Calu3 (cell line): Measurements from ENCODE around the gene JPT2. TPM values are rescaled to one million over a fixed set of nuclear protein-coding genes. Genes with fewer than 3 reads are reported as not detected.
"Not testable (repeated sequence)": the region's sequence is repeated elsewhere in the genome, so short reads cannot be mapped to it uniquely, and the experiment has no call there.

ENCODE experiments used
- BruUV-seq: library from RNA; stranded (reverse); fragments of 400-500 nt; replicated peaks from 2 replicates; lab custom pipeline; 2021; lab: Mats Ljungman, UMichigan
- CTCF ChIA-PET: fragments of 300-600 bp; sonication (Branson Sonifier 250); formaldehyde crosslinking; loops from one replicate; lab custom pipeline; 2022; ENCODE audit warnings: antibody characterized with exemption; lab: Charles Lee
- DNase-seq: peaks from one replicate; pipeline ENCODE4 v3.0.0; 2022
- H3K27ac Mint-ChIP-seq: one replicate; pipeline ENCODE4 v1.8.0; 2022; ENCODE audit warnings: mixed read lengths; ENCODE audit not compliant: unreplicated experiment
- H3K27me3 Mint-ChIP-seq: one replicate; pipeline ENCODE4 v1.8.0; 2022; ENCODE audit warnings: mixed read lengths; ENCODE audit not compliant: unreplicated experiment
- H3K36me3 Mint-ChIP-seq: one replicate; pipeline ENCODE4 v1.8.0; 2022; ENCODE audit warnings: mild to moderate bottlenecking, moderate library complexity, mixed read lengths; ENCODE audit not compliant: insufficient read depth, unreplicated experiment
- H3K4me1 Mint-ChIP-seq: one replicate; pipeline ENCODE4 v1.8.0; 2022; ENCODE audit warnings: mild to moderate bottlenecking, low read depth, mixed read lengths; ENCODE audit not compliant: unreplicated experiment
- H3K4me3 Mint-ChIP-seq: one replicate; pipeline ENCODE4 v1.8.0; 2022; ENCODE audit warnings: mild to moderate bottlenecking, low read depth, moderate library complexity, mixed read lengths; ENCODE audit not compliant: unreplicated experiment
- H3K9me3 Mint-ChIP-seq: one replicate; pipeline ENCODE4 v1.8.0; 2022; ENCODE audit warnings: low read depth, mixed read lengths; ENCODE audit not compliant: unreplicated experiment
- intact Hi-C: fragments of 100-400 bp; cut with micrococcal nuclease; formaldehyde crosslinking; loops from one replicate; pipeline ENCODE4 v1.10.0; 2022; ENCODE audit not compliant: unreplicated experiment
- total RNA-seq: library from RNA; stranded (reverse); gene quantifications from 2 replicates; pipeline ENCODE4 v1.2.3, GENCODE V29; 2022
- TF ChIP-seq, protein P1 (sequence below): fragments of 200-600 bp; IDR thresholded peaks from one replicate; pipeline ENCODE4 v1.8.0; 2022; ENCODE audit warnings: antibody characterized with exemption; ENCODE audit not compliant: unreplicated experiment

JPT2 gene
- total RNA-seq, 1 experiment from 2014 or later: 185 TPM

DNA sequence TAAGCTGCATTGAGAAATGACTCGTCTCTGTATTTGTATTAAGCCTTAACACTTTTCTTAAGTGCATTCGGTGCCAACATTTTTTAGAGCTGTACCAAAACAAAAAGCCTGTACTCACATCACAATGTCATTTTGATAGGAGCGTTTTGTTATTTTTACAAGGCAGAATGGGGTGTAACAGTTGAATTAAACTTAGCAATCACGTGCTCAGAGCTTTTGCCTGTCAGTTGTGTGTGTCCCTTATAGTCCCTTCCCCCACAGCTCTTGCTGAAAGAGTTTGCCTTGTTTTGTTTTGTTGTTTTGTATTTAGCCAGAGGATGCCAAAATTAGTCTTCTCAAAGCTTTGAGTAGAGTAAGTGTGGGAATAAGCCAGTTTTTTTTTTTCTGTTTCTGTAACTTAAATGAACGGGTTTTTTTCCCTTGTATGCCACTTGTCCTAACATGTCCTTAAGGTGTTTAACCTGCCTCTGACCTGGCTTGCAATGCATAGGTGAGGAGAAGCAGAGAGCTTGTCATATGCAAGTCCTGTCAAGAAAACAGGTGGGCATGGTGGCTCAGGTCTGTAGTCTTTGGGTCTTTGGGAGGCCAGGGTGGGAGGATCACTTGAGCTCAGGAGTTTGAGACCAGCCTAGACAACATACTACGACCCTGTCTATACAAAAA lies 23.3 kb downstream of the JPT2 start:
- Mint-ChIP-seq H3K4me3 (no peak overlapping the region), H3K9me3 (no peaks in the 10 kb centered on the region), H3K4me1 (peaks cover 10% of the 10 kb centered on the region), H3K36me3 (peaks cover 99% of the 10 kb centered on the region), H3K27me3 (no peaks in the 10 kb centered on the region), H3K27ac (peak overlapping the region; percentile 42)
- CTCF ChIA-PET: interaction anchor here (0.7 to 1.1 kb wide), 4 partner anchors 10 to 576 kb away, joined by 3 to 4 read pairs (median 4); partner anchors contain the start of gene JPT2
- BruUV-seq: no TSS peak
- no peak for DNase-seq
- TF ChIP-seq, protein P1, sequence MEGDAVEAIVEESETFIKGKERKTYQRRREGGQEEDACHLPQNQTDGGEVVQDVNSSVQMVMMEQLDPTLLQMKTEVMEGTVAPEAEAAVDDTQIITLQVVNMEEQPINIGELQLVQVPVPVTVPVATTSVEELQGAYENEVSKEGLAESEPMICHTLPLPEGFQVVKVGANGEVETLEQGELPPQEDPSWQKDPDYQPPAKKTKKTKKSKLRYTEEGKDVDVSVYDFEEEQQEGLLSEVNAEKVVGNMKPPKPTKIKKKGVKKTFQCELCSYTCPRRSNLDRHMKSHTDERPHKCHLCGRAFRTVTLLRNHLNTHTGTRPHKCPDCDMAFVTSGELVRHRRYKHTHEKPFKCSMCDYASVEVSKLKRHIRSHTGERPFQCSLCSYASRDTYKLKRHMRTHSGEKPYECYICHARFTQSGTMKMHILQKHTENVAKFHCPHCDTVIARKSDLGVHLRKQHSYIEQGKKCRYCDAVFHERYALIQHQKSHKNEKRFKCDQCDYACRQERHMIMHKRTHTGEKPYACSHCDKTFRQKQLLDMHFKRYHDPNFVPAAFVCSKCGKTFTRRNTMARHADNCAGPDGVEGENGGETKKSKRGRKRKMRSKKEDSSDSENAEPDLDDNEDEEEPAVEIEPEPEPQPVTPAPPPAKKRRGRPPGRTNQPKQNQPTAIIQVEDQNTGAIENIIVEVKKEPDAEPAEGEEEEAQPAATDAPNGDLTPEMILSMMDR: no peak
- intact Hi-C loops: no loop called here

DNA sequence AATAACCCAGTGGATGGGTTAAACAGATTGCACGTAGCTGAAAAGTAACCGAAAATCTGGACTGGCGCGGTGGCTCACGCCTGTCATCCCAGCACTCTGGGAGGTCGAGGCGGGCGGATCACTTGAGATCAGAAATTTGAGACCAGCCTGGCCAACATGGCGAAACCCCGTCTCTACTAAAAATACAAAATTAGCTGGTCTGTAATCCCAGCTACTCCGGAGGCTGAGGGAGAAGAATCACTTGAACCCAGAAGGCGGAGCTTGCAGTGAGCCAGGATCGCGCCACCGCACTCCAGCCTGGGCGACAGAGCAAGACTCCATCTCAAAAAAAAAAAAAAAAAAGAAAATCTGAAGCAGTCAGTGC lies 27.2 kb downstream of the JPT2 start:
- BruUV-seq, intact Hi-C loops, DNase-seq, H3K27me3 Mint-ChIP-seq, H3K9me3 Mint-ChIP-seq: not testable (repeated sequence)
- Mint-ChIP-seq H3K27ac (peak overlapping the region; percentile 97), H3K36me3 (peaks cover 77% of the 10 kb centered on the region), H3K4me1 (peaks cover 10% of the 10 kb centered on the region), H3K4me3 (peak overlapping the region; percentile 90)
- CTCF ChIA-PET: interaction anchor here (0.6 to 2.2 kb wide), 14 partner anchors 10 to 1402 kb away, joined by 3 to 20 read pairs (median 3); partner anchors contain the start of genes CRAMP1, EME2, FAHD1 and IFT140

DNA sequence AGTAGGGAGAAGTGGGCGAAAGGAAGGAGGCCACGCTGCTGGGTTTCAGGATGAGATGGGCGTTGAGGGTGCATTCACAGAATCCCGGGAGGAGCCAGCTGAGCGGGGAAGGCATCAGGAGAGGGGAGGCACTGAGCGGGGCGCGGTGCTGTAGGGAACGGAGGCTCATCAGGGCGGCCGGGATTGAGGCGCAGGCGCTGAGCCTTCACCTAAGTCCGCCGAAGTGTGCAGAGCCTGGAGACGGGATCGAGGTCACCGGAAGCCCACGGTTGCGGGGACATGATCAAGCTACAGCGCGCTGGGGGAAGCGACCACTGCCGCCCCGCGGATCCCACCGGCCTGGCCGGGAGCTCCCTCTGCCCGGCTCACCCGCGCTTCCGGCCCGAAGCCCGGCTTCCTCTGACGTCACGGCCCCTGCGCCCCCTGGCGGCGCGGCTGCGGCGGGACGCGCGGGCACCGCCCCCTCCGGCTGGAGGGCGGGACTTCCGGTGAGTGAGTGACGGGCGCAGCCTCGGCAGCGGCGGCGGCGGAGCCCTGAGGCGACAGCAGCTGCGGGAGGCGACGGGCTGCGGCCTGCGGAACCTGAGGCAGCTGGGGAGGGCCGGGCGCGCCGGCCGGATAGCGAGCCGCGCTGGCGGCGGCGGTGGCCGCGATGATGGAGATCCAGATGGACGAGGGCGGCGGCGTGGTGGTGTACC lies 27.8 kb downstream of the JPT2 start, which contains the start of gene MAPK8IP3:
MAPK8IP3 (plus strand) TSS at position 508 of the 698 bp plus-strand sequence; CDS start at position 653, 145 bp downstream.
- no TSS peak for BruUV-seq
- Mint-ChIP-seq H3K36me3 (peaks cover 72% of the 10 kb centered on the region), H3K27me3 (no peaks in the 10 kb centered on the region), H3K27ac (peak within 1 kb of the TSS; percentile 97), H3K4me3 (peak within 1 kb of the TSS; percentile 90), H3K4me1 (peaks cover 10% of the 10 kb centered on the region), H3K9me3 (no peaks in the 10 kb centered on the region)
- CTCF ChIA-PET: interaction anchor here (0.6 to 2.2 kb wide), 17 partner anchors 9 to 1402 kb away, joined by 3 to 20 read pairs (median 4); partner anchors contain the start of genes CRAMP1, EME2, FAHD1 and IFT140
- intact Hi-C loops: no loop called here
- peak; percentile 98 for DNase-seq
- TF ChIP-seq, protein P1: peak; percentile 98

DNA sequence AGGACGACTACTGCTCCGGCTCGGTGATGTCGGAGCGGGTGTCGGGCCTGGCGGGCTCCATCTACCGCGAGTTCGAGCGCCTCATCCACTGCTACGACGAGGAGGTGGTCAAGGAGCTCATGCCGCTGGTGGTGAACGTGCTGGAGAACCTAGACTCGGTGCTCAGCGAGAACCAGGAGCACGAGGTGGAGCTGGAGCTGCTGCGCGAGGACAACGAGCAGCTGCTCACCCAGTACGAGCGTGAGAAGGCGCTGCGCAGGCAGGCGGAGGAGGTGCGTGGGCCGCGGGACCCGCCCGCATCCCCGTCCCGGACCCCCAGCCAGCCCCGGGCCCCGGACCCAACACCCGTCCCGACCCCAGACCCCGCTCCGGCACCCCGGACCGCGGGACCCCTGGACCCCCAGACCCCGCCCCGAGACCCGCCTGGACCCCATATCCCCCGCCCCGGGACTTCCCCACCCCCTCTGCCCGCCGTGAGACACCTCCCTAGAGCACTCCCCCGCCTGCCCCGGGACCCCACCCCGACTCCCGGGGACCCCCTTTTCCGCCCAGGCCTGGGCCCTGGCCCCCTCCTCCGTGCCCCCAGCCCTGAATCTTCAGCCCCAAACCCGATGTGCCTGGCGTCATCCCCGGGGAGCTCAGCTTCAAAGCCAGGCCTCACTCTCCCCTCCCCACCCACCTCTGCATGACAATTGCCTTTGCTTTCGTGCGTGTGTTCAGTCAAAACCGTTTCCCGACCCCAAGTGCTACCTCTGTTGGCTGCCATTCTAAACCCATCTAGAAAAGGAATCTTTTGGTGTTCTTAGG lies 28.5 kb downstream of the JPT2 start:
- peaks cover 68% of the 10 kb centered on the region for H3K36me3 Mint-ChIP-seq
- H3K4me3 Mint-ChIP-seq: peak overlapping the region; percentile 90
- DNase-seq: no peak
- H3K27me3 Mint-ChIP-seq: no peaks in the 10 kb centered on the region
- peaks cover 10% of the 10 kb centered on the region for H3K4me1 Mint-ChIP-seq
- intact Hi-C loops: no loop called here
- BruUV-seq: no TSS peak
- TF ChIP-seq, protein P1: no peak
- H3K27ac Mint-ChIP-seq: peak overlapping the region; percentile 97
- CTCF ChIA-PET: interaction anchor here (0.6 to 2.2 kb wide), 13 partner anchors 9 to 1031 kb away, joined by 3 to 20 read pairs (median 4); partner anchors contain the start of genes CRAMP1, FAHD1, IFT140 and JPT2
- no peaks in the 10 kb centered on the region for H3K9me3 Mint-ChIP-seq
